ENCODE data around the gene DKKL1. TPM values are rescaled to one million over a fixed set of nuclear protein-coding genes. Genes with fewer than 3 reads are reported as not detected.

Gene DKKL1
- total RNA-seq, 1 donor from 2014 or later, result not detected

DNA sequence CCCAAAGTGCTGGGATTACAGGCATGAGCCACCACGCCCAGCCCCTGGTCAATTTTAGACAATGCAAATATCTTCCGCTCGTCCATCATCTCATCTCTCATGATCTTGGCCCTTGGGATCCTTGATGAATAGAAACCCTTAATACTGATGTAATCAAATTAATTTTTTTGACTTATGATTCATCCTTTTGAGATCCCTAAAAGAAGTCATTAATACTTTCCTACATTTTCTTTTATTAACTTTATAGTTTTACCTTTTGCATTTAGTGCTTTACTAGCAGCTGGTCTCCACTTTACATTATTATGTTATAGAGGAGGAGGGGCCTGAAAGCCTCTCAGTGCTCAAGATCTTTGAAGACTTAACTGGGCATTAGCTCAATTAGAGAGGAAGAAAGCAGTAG is 16.7 kb downstream of the DKKL1 start:
- no peak overlapping the region for H3K27ac ChIP-seq
- no peak for DNase-seq (ENCODE audit: low spot score in 2 of 2)
- intact Hi-C loops (cut with DNase I), result no loop called here
- no peaks in the 10 kb centered on the region for H3K36me3 ChIP-seq
- no peaks in the 10 kb centered on the region for H3K4me1 ChIP-seq
- H3K27me3 ChIP-seq, result no peaks in the 10 kb centered on the region
- TF ChIP-seq, protein P1, sequence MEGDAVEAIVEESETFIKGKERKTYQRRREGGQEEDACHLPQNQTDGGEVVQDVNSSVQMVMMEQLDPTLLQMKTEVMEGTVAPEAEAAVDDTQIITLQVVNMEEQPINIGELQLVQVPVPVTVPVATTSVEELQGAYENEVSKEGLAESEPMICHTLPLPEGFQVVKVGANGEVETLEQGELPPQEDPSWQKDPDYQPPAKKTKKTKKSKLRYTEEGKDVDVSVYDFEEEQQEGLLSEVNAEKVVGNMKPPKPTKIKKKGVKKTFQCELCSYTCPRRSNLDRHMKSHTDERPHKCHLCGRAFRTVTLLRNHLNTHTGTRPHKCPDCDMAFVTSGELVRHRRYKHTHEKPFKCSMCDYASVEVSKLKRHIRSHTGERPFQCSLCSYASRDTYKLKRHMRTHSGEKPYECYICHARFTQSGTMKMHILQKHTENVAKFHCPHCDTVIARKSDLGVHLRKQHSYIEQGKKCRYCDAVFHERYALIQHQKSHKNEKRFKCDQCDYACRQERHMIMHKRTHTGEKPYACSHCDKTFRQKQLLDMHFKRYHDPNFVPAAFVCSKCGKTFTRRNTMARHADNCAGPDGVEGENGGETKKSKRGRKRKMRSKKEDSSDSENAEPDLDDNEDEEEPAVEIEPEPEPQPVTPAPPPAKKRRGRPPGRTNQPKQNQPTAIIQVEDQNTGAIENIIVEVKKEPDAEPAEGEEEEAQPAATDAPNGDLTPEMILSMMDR (IDR thresholded peaks at IDR 0.05), result no peak
- no peak overlapping the region for H3K4me3 ChIP-seq
- peaks cover 0 to 12% of the 10 kb centered on the region in 2 donors for H3K9me3 ChIP-seq

- Histone ChIP-seq H3K27ac (no peak overlapping the region), H3K4me3 (no peak overlapping the region), H3K9me3 (peaks cover 0 to 12% of the 10 kb centered on the region in 2 donors), H3K27me3 (no peaks in the 10 kb centered on the region), H3K36me3 (no peaks in the 10 kb centered on the region), H3K4me1 (no peaks in the 10 kb centered on the region)
- intact Hi-C loops (cut with DNase I), result no loop called here
- TF ChIP-seq, protein P1 (IDR thresholded peaks at IDR 0.05), result no peak
- DNase-seq (ENCODE audit: low spot score in 2 of 2), result no peak
Measured at GRCh38 chr19:49382639-49383038, 19.0 kb downstream of the DKKL1 start.

GRCh38 chr19:49383599-49383998 is 19.9 kb downstream of the DKKL1 start:
- H3K27me3 ChIP-seq, result no peaks in the 10 kb centered on the region
- intact Hi-C loops (cut with DNase I), result no loop called here
- no peaks in the 10 kb centered on the region for H3K4me1 ChIP-seq
- no peak overlapping the region for H3K27ac ChIP-seq
- TF ChIP-seq, protein P1 (IDR thresholded peaks at IDR 0.05), result no peak
- peaks cover 0 to 12% of the 10 kb centered on the region in 2 donors for H3K9me3 ChIP-seq
- H3K36me3 ChIP-seq, result no peaks in the 10 kb centered on the region
- H3K4me3 ChIP-seq, result no peak overlapping the region
- DNase-seq (ENCODE audit: low spot score in 2 of 2), result no peak

GRCh38 chr19:49387936-49388372 is 24.3 kb downstream of the DKKL1 start, which contains the start of gene KASH5:
Gene KASH5, plus strand, starts transcription at chr19:49388249. Its CDS starts 2,635 bp downstream, at chr19:49390884.
- peak within 1 kb of the TSS in 1 of 2 donors; percentile 44 for H3K4me3 ChIP-seq
- intact Hi-C loops (cut with DNase I), result no loop called here
- no peaks in the 10 kb centered on the region for H3K27me3 ChIP-seq
- H3K4me1 ChIP-seq, result no peaks in the 10 kb centered on the region
- TF ChIP-seq, protein P1 (IDR thresholded peaks at IDR 0.05), result no peak
- H3K9me3 ChIP-seq, result no peaks in the 10 kb centered on the region
- H3K36me3 ChIP-seq, result no peaks in the 10 kb centered on the region
- no peak within 1 kb of the TSS for H3K27ac ChIP-seq
- peak in 1 of 2 donors; percentile 22 for DNase-seq (ENCODE audit: low spot score in 2 of 2)

GRCh38 chr19:49389406-49389805 is 25.7 kb downstream of the DKKL1 start:
- intact Hi-C loops (cut with DNase I), result no loop called here
- no peak for DNase-seq (ENCODE audit: low spot score in 2 of 2)
- no peaks in the 10 kb centered on the region for H3K4me1 ChIP-seq
- TF ChIP-seq, protein P1 (IDR thresholded peaks at IDR 0.05), result no peak
- H3K36me3 ChIP-seq, result no peaks in the 10 kb centered on the region
- H3K4me3 ChIP-seq, result no peak overlapping the region
- no peaks in the 10 kb centered on the region for H3K27me3 ChIP-seq
- no peaks in the 10 kb centered on the region for H3K9me3 ChIP-seq
- no peak overlapping the region for H3K27ac ChIP-seq
